Right atrium auricular region (tissue), 2 donors: ENCODE measurements around the gene NPW. TPM values are rescaled to one million over a fixed set of nuclear protein-coding genes. Genes with fewer than 3 reads are reported as not detected.

ENCODE experiments used
- DNase-seq: peaks from one replicate; pipeline ENCODE4 v3.0.0-alpha.2; 2019; ENCODE audit warnings: low spot score
- H3K27ac ChIP-seq, 2 donors: fragments of 200-600 bp; sonication (generic); 1 replicate in 1 of 2; 2 replicates in 1 of 2; pipeline ENCODE4 v1.5.1; 2016 to 2019
- H3K27me3 ChIP-seq, 2 donors: fragments of 200-600 bp; sonication (generic); one replicate each; pipeline versions ENCODE4 v1.5.1 to v1.6.0; 2017 to 2019
- H3K36me3 ChIP-seq: fragments of 200-600 bp; sonication (generic); one replicate; pipeline ENCODE4 v1.5.1; 2016
- H3K4me1 ChIP-seq, 2 donors: fragments of 200-600 bp; sonication (generic); one replicate each; pipeline versions ENCODE4 v1.5.1 to v1.6.0; 2017 to 2019
- H3K4me3 ChIP-seq, 2 donors: fragments of 200-600 bp; sonication (generic); 1 replicate in 1 of 2; 2 replicates in 1 of 2; pipeline ENCODE4 v1.5.1; 2017 to 2019; ENCODE audit warnings: mild to moderate bottlenecking in 1 of 2, moderate library complexity in 1 of 2
- H3K9me3 ChIP-seq, 2 donors: fragments of 200-600 bp; sonication (generic); one replicate each; pipeline ENCODE4 v1.5.1; 2019
- CTCF ChIP-seq, 2 donors: fragments of 200-600 bp; sonication (generic); IDR thresholded peaks; one replicate each; pipeline ENCODE4 v1.5.1; 2019; ENCODE audit warnings: antibody characterized with exemption in 2 of 2
- total RNA-seq, 2 donors: library from RNA; depleted of rRNA; stranded (reverse); fragments of >200 nt; gene quantifications; one replicate each; pipeline ENCODE4 v1.1.0, GENCODE V29; 2016

NPW gene
- total RNA-seq, 2 donors from 2014 or later, result not detected

- Histone ChIP-seq H3K4me1 (peaks cover 0 to 7% of the 10 kb centered on the region in 2 donors), H3K4me3 (no peak overlapping the region), H3K27me3 (no peaks in the 10 kb centered on the region), H3K9me3 (no peaks in the 10 kb centered on the region), H3K27ac (no peak overlapping the region), H3K36me3 (peaks cover 33% of the 10 kb centered on the region)
- TF ChIP-seq CTCF (IDR thresholded peaks at IDR 0.05), result no peak
- DNase-seq, result no peak
These were observed 34.3 kb downstream of the NPW start for GRCh38 chr16:2053897-2054296.

GRCh38 chr16:2054543-2055245 lies 35.1 kb downstream of the NPW start:
- Histone ChIP-seq H3K4me3 (no peak overlapping the region), H3K27me3 (no peaks in the 10 kb centered on the region), H3K36me3 (peaks cover 33% of the 10 kb centered on the region), H3K9me3 (no peaks in the 10 kb centered on the region), H3K27ac (no peak overlapping the region), H3K4me1 (no peaks in the 10 kb centered on the region)
- no peak for TF ChIP-seq CTCF (IDR thresholded peaks at IDR 0.05)
- no peak for DNase-seq

GRCh38 chr16:2056077-2056476 lies 36.5 kb downstream of the NPW start:
- H3K4me1 ChIP-seq, result no peaks in the 10 kb centered on the region
- no peak for DNase-seq
- peak in 1 of 2 donors; percentile 38 for TF ChIP-seq CTCF (IDR thresholded peaks at IDR 0.05)
- no peak overlapping the region for H3K27ac ChIP-seq
- no peaks in the 10 kb centered on the region for H3K9me3 ChIP-seq
- H3K4me3 ChIP-seq, result no peak overlapping the region
- H3K36me3 ChIP-seq, result peaks cover 38% of the 10 kb centered on the region
- H3K27me3 ChIP-seq, result no peaks in the 10 kb centered on the region

- H3K4me1 ChIP-seq, result no peaks in the 10 kb centered on the region
- no peaks in the 10 kb centered on the region for H3K9me3 ChIP-seq
- H3K27me3 ChIP-seq, result no peaks in the 10 kb centered on the region
- no peak overlapping the region for H3K4me3 ChIP-seq
- H3K36me3 ChIP-seq, result peaks cover 39% of the 10 kb centered on the region
- TF ChIP-seq CTCF (IDR thresholded peaks at IDR 0.05), result no peak
- no peak for DNase-seq
- no peak overlapping the region for H3K27ac ChIP-seq
These were observed 37.3 kb downstream of the NPW start for GRCh38 chr16:2056681-2057407.

- Histone ChIP-seq H3K27me3 (no peaks in the 10 kb centered on the region), H3K27ac (no peak overlapping the region), H3K36me3 (peaks cover 45% of the 10 kb centered on the region), H3K9me3 (no peaks in the 10 kb centered on the region), H3K4me1 (no peaks in the 10 kb centered on the region), H3K4me3 (no peak overlapping the region)
- no peak for TF ChIP-seq CTCF (IDR thresholded peaks at IDR 0.05)
- no peak for DNase-seq
These were observed 37.9 kb downstream of the NPW start for GRCh38 chr16:2057438-2057837.
